Body of pancreas (tissue), 4 donors: ENCODE results near the gene EDDM3A. TPM values are rescaled to one million over a fixed set of nuclear protein-coding genes. Genes with fewer than 3 reads are reported as not detected.

Source experiments
- ATAC-seq: fragments of 150-250 bp; one replicate; pipeline ENCODE4 v1.9.1; 2016
- DNase-seq, 4 donors: peaks; one replicate each; pipeline ENCODE4 v3.0.0-alpha.2; 2019
- H3K27ac ChIP-seq, 4 donors: fragments of 200-600 bp; sonication (generic); 1 replicate in 3 of 4; 2 replicates in 1 of 4; pipeline versions ENCODE4 v1.5.1 to v1.6.1; 2016 to 2019; ENCODE audit warnings: mild to moderate bottlenecking in 1 of 4, mixed read lengths in 1 of 4, moderate library complexity in 1 of 4
- H3K27me3 ChIP-seq, 2 donors: fragments of 200-600 bp; sonication (generic); one replicate each; pipeline ENCODE4 v1.6.0; 2016; ENCODE audit warnings: mild to moderate bottlenecking in 1 of 2
- H3K36me3 ChIP-seq, 2 donors: fragments of 200-600 bp; sonication (generic); replicated peaks in 1 of 2; 2 replicates each; pipeline ENCODE4 v1.5.1; 2016; ENCODE audit warnings: low read depth in 2 of 2; ENCODE audit not compliant: insufficient read depth in 1 of 2
- H3K4me1 ChIP-seq: fragments of 200-600 bp; sonication (generic); one replicate; pipeline ENCODE4 v1.6.0; 2016
- H3K4me3 ChIP-seq, 2 donors: fragments of 200-600 bp; sonication (generic); 1 replicate in 1 of 2; 2 replicates in 1 of 2; pipeline ENCODE4 v1.5.1; 2016 to 2019
- H3K9me3 ChIP-seq, 3 donors: fragments of 200-600 bp; sonication (generic); 1 replicate in 2 of 3; 2 replicates in 1 of 3; pipeline ENCODE4 v1.5.1; 2016
- POLR2A ChIP-seq, 3 donors: fragments of 450-650 bp; IDR thresholded peaks; one replicate each; pipeline ENCODE4 v1.6.1; 2016; ENCODE audit warnings: antibody characterized with exemption in 3 of 3, mild to moderate bottlenecking in 2 of 3
- WGBS, 2 donors: methylation state at CpG; one replicate each; pipeline ENCODE4 v1.1.5; 2017; 5-methylcytosine and 5-hydroxymethylcytosine counted together
- intact Hi-C: fragments of 100-400 bp; cut with DNase I; formaldehyde crosslinking; loops from one replicate; pipeline ENCODE4 v1.15.1; 2023
- total RNA-seq, 2 donors: library from RNA; depleted of rRNA; stranded (reverse); fragments of >200 nt; gene quantifications; one replicate each; pipeline ENCODE4 v1.1.0, GENCODE V29; 2016
- TF ChIP-seq, protein P1 (sequence below), 7 experiments: fragments of 450-650 bp in 4 of 7; fragments of 200-600 bp in 3 of 7; sonication (generic) in 3 of 7; IDR thresholded peaks; one replicate each; pipeline ENCODE4 v1.5.1; 2016 to 2019; ENCODE audit warnings: antibody characterized with exemption in 7 of 7

EDDM3A gene
- total RNA-seq, 2 donors from 2014 or later = not detected

DNA sequence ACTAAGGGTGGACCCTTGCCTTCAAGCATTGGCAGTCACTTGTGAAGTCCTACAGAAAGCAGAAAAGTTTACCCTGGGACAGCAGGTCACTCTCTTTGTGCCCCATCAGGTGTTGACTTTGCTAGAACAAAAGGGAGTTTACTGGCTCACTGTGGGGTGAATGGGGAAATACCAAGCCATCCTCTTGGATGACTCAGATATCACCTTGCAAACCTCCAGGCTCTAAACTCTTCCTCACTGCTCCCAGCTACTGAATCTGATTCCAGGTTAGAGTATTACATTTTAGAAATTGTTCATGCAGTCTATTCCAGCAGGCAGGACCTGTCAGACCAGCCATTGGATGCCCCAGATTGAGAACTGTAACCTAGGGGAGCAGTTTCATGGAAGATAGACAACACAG lies 15.3 kb downstream of the EDDM3A start:
- Histone ChIP-seq H3K27me3 (no peaks in the 10 kb centered on the region), H3K4me1 (peaks cover 5% of the 10 kb centered on the region), H3K9me3 (no peaks in the 10 kb centered on the region), H3K36me3 (no peaks in the 10 kb centered on the region), H3K27ac (no peak overlapping the region), H3K4me3 (no peak overlapping the region)
- ATAC-seq (no peak), DNase-seq (no peak)
- TF ChIP-seq, protein P1, sequence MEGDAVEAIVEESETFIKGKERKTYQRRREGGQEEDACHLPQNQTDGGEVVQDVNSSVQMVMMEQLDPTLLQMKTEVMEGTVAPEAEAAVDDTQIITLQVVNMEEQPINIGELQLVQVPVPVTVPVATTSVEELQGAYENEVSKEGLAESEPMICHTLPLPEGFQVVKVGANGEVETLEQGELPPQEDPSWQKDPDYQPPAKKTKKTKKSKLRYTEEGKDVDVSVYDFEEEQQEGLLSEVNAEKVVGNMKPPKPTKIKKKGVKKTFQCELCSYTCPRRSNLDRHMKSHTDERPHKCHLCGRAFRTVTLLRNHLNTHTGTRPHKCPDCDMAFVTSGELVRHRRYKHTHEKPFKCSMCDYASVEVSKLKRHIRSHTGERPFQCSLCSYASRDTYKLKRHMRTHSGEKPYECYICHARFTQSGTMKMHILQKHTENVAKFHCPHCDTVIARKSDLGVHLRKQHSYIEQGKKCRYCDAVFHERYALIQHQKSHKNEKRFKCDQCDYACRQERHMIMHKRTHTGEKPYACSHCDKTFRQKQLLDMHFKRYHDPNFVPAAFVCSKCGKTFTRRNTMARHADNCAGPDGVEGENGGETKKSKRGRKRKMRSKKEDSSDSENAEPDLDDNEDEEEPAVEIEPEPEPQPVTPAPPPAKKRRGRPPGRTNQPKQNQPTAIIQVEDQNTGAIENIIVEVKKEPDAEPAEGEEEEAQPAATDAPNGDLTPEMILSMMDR (IDR thresholded peaks at IDR 0.05) = no peak
- intact Hi-C loops = no loop called here

DNA sequence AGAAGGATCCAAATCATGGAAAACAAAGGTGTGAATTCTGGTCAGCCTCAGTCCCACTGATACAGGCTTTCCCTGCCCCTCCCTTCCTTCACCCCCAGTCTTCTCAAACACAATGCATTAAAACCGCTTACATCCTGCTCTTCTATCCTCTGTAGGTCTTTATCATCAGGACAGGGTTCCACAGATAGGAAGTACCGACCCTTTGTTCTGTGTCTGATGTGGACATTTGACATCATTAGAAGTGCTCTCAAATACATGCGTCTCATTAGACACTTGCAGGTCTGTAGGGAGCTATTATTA lies 22.9 kb downstream of the EDDM3A start:
- DNase-seq = no peak
- H3K9me3 ChIP-seq = no peaks in the 10 kb centered on the region
- 58 to 100% methylated on average over 3 of the region's 3 CpGs for WGBS, 2 donors
- no peaks in the 10 kb centered on the region for H3K4me1 ChIP-seq
- no peak overlapping the region for H3K4me3 ChIP-seq
- no peak for TF ChIP-seq POLR2A (IDR thresholded peaks at IDR 0.05)
- TF ChIP-seq, protein P1 (IDR thresholded peaks at IDR 0.05) = no peak
- H3K36me3 ChIP-seq = no peaks in the 10 kb centered on the region
- H3K27me3 ChIP-seq = no peaks in the 10 kb centered on the region
- intact Hi-C loops = no loop called here
- no peak for ATAC-seq
- H3K27ac ChIP-seq = no peak overlapping the region

DNA sequence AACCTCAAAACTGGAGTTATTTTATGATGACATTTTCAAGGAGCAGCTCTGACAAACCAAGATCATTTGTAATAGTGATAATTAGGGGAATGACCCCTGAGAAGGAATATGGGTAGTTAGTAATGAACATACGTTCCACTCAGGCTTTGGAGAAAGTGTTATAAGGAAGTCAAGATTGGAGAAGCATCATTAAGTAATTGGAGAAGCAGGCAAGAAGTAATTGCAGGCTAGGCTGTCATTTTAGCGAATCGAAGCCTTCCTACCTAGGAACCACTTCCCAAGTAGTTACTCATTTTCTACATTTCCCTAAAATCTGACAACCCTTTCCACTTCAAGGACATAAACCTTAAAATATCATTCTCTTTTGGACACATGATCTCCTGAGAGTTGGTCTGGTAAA lies 23.7 kb downstream of the EDDM3A start:
- ATAC-seq (no peak), DNase-seq (no peak)
- Histone ChIP-seq H3K4me1 (no peaks in the 10 kb centered on the region), H3K36me3 (no peaks in the 10 kb centered on the region), H3K9me3 (no peaks in the 10 kb centered on the region), H3K27me3 (no peaks in the 10 kb centered on the region), H3K4me3 (no peak overlapping the region), H3K27ac (no peak overlapping the region)
- intact Hi-C loops = no loop called here
- no peak for TF ChIP-seq POLR2A (IDR thresholded peaks at IDR 0.05)
- TF ChIP-seq, protein P1 (IDR thresholded peaks at IDR 0.05) = no peak
- WGBS, 2 donors = 80 to 85% methylated on average over 3 of the region's 3 CpGs

DNA sequence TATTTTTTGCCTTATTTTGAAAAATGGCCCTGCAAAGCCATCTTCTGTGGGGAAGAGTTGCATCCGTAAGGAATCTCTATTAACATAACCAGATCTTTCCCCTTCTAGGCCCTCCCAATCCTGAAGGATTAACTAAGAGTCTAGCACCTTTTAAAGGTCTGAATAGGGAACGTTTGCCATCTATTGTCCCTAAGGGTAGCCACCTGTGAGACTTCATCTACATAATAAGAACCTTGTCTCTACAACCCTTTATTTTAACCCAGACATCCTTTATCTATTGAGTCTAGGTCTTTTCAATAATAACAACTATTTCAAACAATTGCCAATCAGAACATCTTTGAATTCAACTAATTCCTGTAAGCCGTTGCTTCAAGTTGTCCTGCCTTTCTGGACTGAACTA lies 27.0 kb downstream of the EDDM3A start:
- Histone ChIP-seq H3K4me3 (no peak overlapping the region), H3K36me3 (no peaks in the 10 kb centered on the region), H3K27ac (no peak overlapping the region), H3K27me3 (no peaks in the 10 kb centered on the region), H3K9me3 (no peaks in the 10 kb centered on the region), H3K4me1 (no peaks in the 10 kb centered on the region)
- ATAC-seq (no peak), DNase-seq (no peak)
- intact Hi-C loops = no loop called here
- WGBS, 2 donors = 71 to 73% methylated on average over 3 of the region's 3 CpGs
- TF ChIP-seq POLR2A (IDR thresholded peaks at IDR 0.05) = no peak
- TF ChIP-seq, protein P1 (IDR thresholded peaks at IDR 0.05) = no peak

DNA sequence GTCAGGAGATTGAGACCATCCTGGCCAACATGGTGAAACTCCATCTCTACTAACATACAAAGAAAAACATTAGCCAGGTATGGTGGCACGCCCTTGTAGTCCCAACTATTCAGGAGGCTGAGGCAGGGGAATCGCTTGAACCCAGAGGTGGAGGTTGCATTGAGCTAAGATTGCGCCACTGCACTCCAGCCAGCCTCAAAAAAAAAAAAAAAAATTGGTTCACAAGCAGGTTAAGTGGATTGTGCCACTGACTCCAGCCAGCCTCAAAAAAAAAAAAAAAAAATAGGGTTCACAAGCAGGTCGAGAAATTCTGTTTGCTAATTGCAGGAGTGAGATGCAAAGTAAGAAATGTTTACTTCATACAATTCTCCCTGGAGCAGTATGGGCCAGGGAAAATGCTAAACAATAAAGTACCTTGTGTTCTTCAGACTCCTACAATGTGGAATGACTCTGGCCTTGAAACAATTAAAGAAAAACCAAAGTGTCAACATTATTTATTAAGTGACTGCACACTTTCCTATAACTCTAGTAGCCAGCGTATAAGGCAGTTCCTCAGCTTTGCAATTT lies 28.7 kb downstream of the EDDM3A start:
- Histone ChIP-seq H3K36me3 (no peaks in the 10 kb centered on the region), H3K27me3 (no peaks in the 10 kb centered on the region), H3K27ac (no peak overlapping the region), H3K4me1 (no peaks in the 10 kb centered on the region), H3K9me3 (no peaks in the 10 kb centered on the region), H3K4me3 (no peak overlapping the region)
- DNase-seq (no peak), ATAC-seq (no peak)
- intact Hi-C loops = no loop called here
- TF ChIP-seq POLR2A (IDR thresholded peaks at IDR 0.05) = no peak
- TF ChIP-seq, protein P1 (IDR thresholded peaks at IDR 0.05) = no peak
- 58 to 60% methylated on average over 5 of the region's 5 CpGs for WGBS, 2 donors
